ENCODE results near the gene CRISP3. TPM values are rescaled to one million over a fixed set of nuclear protein-coding genes. Genes with fewer than 3 reads are reported as not detected.

The CRISP3 gene
- total and polyA plus RNA-seq, 9 of the 15 experiments (the other 6 are each of a cell fraction or from before 2014, with no cell fraction given): 0.21 to 2.0 (median 0.58) TPM

GRCh38 chr6:49736017-49736508 is 8.1 kb downstream of the CRISP3 start (continued):
- TF ChIP-seq ARID4B (CRISPR knock-in tag; IDR thresholded peaks at IDR 0.05): no peak
- TF ChIP-seq NFYB (IDR thresholded peaks at IDR 0.05; ENCODE audit: extremely low read depth, insufficient read length): no peak
- 0 out of 2 replicates have a peak, but pooled peaks have one; percentile 44 for TF ChIP-seq ZNF41 (CRISPR knock-in tag; conservative IDR thresholded peaks at IDR 0.05)
- 0 out of 2 replicates have a peak, but pooled peaks have one; percentile 44 for TF ChIP-seq NCOA6 (IDR thresholded peaks at IDR 0.05)
- no peak for TF ChIP-seq COPS2 (conservative IDR thresholded peaks at IDR 0.05)
- no peak for TF ChIP-seq YY1 (IDR thresholded peaks at IDR 0.05; ENCODE audit: borderline replicate concordance in 1 of 3, control insufficient read depth in 1 of 3, extremely low read depth in 1 of 3, insufficient read depth in 3 of 3, insufficient read length in 1 of 3, insufficient replicate concordance in 2 of 3, low read depth in 1 of 3, low read length in 2 of 3)
- TF ChIP-seq THRA (IDR thresholded peaks at IDR 0.05): no peak
- TF ChIP-seq PKNOX1 (IDR thresholded peaks at IDR 0.05): no peak
- TF ChIP-seq SREBF2 (CRISPR knock-in tag; IDR thresholded peaks at IDR 0.05): no peak
- no peak for TF ChIP-seq MXI1 (IDR thresholded peaks at IDR 0.05; ENCODE audit: low read depth, low read length)
- no peak for TF ChIP-seq ZNF695 (CRISPR knock-in tag; IDR thresholded peaks at IDR 0.05)
- TF ChIP-seq HOXB6 (CRISPR knock-in tag; IDR thresholded peaks at IDR 0.05; ENCODE audit: borderline replicate concordance): no peak
- TF ChIP-seq ZNF76 (CRISPR knock-in tag; IDR thresholded peaks at IDR 0.05; ENCODE audit: borderline replicate concordance): no peak
- TF ChIP-seq ZBTB8A (IDR thresholded peaks at IDR 0.05; ENCODE audit: partially characterized antibody): no peak
- TF ChIP-seq MEIS2 (IDR thresholded peaks at IDR 0.05; ENCODE audit: partially characterized antibody): no peak
- TF ChIP-seq IRF1 (CRISPR knock-in tag; IDR thresholded peaks at IDR 0.05; ENCODE audit: borderline replicate concordance): no peak
- no peak for TF ChIP-seq ZNF140 (CRISPR knock-in tag; IDR thresholded peaks at IDR 0.05)
- TF ChIP-seq NFE2L1 (tag; IDR thresholded peaks at IDR 0.05; ENCODE audit: borderline replicate concordance, low read depth): no peak

All from K562 (cell line).